ENCODE data around the gene WIZ.
"Not testable (repeated sequence)": the region's sequence is repeated elsewhere in the genome, so short reads cannot be mapped to it uniquely, and the experiment has no call there.

WIZ gene

DNA sequence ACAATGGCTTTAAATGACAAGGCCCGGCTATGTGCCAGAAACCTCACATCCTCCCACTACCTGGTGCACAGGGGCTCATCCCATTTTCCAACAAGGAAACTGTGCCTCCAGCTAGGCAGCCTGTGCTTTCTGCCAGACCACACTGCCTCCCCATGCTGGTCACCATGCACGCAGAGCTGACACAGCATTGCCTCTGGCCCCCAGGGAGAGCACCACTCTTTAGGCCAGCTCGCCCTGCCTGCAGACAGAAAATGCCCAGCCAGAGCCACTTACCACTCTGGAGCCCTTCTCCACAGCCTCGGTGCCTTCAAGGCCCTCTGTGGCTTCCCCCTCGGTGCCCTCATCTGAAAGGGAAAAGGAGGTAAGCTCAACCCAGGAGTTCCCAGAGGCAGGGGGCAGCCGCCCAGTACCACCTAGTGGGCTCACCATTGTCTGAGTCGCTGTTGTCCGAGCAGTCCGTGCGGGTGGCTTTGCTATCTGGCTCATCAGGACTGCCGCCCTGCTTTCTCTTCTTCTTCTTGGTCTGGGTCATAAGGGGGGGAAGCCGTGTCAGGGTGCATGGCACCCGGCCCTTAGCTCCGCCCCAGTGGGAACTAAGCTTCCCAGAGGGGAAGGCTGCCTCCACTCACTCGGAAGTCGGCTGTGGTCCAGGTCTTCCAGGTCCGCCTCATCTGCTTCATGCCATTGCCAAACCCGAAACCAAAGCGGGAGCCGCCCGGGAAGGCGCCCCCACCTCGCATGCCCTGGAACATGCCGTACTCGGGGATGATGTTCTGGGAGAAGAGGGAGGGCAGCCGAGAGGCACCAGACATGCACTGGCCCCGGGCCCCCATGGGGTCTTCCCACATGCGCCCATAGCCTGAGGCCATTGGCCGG lies 49.0 kb downstream of the WIZ start:
- no peak for DNase-seq

DNA sequence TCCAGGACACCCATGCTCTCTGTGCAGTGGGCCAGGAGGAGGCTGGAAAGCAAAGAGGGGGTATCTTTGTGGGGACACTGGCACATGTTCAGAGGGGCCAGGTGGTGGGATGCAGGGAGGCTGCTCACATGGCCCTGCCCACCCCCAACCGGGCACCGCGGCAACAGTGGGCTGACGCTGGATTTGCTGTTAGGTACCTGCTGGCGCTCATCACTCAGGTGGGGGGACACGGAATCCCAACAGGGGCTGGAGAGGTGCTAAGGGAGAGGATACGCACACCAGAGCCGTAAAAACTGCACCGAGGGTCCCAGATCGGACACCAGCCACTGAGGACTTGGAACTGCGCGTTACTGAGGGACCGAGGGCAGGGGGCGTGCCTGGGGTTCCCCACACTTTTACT lies 50.1 kb downstream of the WIZ start:
- no peak for DNase-seq

DNA sequence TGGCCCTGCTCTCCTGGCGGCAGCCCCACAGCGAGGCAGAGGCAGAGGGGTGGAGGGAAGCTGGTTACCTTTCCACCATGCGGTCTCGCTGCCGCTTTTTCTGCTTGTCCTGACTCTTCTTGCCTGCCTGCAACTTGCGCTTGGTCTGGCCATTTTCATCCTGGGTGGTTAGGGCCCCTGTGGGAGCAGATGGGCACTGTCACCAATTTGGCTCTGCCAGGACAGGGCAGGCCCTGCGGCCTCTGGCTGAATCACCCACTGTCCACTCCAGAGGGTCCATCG lies 50.6 kb downstream of the WIZ start:
- DNase-seq: no peak

- no peak for DNase-seq
Observed at GRCh38 chr19:15398501-15399233, 51.1 kb downstream of the WIZ start.

- no peak for DNase-seq
Observed at GRCh38 chr19:15397782-15398181, 52.0 kb downstream of the WIZ start.

- DNase-seq: no peak
Observed at GRCh38 chr19:15397236-15397635, 52.5 kb downstream of the WIZ start.

DNA sequence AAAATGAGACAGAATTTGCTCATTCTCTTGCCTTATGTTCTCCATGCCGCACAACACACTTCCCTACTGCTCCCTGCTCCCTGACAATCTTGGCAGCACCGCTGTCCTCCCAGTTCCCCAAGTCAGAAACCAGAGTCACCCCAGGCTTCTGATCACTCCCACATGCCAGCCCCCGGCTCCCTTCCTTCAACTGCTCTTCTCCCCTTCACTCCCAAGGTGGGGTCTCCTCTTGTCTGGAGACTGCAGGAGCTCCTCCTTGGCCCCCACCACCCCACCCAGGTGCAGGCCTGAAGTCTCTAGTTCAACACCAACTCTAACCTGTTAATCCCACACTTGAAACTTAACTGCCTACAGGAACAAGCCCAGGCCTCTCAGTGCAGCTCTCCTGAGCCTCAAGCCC lies 53.3 kb downstream of the WIZ start:
- no peak for DNase-seq

DNA sequence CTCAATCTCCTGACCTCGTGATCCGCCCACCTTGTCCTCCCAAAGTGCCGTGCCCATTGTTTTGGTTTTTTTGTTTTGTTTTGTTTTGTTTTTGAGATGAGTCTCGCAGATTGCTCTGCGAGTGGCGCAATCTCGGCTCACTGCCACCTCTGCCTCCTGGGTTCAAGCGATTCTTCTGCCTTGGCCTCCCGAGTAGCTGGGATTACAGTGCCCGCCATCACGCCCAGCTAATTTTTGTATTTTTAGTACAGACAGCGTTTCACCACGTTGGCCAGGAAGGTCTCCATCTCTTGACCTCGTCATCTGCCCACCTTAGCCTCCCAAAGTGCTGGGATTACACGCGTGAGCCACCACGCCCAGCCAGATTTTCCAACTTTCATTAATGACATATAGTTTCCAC lies 54.5 kb downstream of the WIZ start:
- not testable (repeated sequence) for DNase-seq

DNA sequence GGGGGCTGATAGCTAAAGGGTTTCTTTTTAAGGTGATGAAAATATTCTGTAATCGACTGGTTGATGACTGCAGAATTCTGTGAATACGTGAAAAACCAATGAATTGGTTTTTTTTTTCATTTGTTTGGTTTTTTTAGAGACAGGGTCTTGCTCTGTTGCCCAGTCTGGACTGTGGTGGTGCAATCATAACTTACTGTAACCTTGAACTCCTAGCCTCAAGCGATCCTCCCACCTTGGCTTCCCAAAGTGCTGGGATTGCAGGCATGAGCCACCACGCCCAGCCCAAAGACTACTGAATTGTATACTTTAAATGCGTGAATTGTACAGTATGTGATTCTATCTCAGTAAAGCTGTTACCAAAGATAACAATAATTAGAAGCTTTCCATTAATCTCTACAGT lies 55.3 kb downstream of the WIZ start:
- DNase-seq: no peak

GRCh38 chr19:15393963-15394362 lies 55.8 kb downstream of the WIZ start:
- no peak for DNase-seq

DNA sequence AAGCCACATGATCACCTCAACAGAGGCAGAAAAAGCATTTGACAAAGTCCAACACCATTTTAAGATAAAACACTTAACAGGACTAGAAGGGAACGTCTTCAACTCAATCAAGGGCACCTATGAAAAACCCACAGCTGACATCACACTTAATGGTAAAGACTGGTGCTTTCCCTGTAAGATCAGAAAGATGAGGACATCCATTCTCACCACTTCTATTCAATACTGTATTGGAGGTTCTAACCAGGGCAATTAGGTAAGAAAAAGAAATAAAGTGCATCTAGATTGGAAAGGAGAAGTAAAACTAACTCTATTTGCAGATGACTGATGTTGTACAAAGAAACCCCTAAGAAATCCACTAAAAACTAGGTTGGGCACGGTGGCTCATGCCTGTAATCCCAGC lies 58.9 kb downstream of the WIZ start:
- DNase-seq: no peak

GRCh38 chr19:15381864-15382263 lies 67.9 kb downstream of the WIZ start:
- no peak for DNase-seq

GRCh38 chr19:15381429-15381828 lies 68.3 kb downstream of the WIZ start:
- DNase-seq: no peak

DNA sequence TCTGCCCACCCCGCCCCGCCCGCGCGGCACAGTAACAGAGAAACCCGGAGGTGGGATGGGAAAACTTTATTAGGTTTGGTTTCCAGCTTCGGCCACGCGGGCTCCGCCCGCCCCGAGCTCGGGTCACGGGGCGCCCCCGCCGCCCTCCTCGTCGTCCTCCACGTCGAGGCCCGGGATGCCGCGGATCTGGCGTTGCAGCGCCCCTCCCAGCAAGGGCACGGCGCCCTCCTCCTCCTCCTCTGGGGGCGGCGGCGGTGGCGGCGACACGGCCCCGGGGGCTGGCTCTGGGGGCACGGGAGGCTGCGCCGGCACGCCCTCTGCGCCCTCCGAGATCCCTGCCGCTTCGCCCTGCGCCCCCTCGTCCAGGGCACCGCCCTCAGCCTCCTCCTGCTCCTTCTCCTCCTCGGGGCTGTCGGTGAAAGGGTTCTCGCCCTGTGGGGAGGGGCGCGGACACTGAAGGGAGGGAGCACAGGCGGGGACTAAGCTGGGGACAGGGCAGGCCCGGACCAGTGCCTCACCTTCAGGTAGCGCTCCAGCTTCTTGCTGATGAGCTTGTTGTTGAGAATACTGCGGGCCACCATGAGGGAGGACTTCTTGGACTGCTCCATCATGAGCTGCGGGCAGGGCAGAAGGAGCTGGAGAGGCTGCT lies 69.6 kb downstream of the WIZ start:
- peak; percentile 93 for DNase-seq

DNA sequence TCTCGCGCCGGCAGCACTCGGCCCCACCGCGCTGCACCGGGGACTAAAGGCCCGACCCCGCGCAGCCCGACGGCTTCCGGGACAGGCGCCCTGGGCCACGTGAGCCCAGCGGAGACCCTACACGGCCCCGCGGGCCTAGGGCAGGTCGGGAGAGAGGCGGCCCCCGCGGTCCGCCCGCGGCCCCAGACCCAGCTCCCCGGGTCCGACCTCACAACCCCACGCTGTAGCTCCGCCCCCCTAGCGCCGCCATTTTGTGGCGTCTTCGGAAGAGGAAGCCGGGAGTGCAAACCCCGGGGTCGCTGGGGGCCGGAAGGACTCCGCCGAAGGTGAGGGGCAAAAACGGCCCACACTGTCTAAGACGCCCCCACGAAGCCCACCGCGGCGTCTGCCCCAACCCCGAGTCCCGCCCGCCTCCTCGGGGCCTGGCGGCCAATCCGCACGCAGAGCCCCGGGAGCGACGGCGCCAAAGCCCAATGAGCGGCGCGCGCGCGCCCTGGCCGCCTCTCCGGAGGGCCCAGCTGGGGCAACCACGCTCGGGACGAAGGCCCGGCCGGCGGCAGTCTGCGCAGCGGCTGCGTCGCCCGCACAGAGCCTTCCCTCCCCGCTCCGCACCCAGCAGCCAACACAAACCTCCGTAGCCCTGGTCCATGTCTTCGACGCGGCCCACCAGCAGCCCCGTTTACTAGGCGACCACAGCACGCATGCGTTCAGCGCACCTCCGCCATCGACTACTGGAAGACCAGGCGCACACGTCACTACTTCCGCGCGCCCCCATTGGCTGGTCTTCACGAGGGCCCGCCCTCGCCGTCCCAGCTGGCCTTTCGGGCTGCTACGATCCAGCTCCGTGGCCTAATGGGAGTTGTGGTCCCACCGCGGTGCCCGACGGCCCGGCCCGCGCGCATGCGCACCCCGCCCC lies 70.4 kb downstream of the WIZ start, which contains the start of gene AKAP8:
AKAP8 (minus strand) TSS at position 705 of the 916 bp plus-strand sequence; CDS start at position 649, 56 bp downstream.
- peak; percentile 100 for DNase-seq

GRCh38 chr19:15378534-15379082 lies 71.1 kb downstream of the WIZ start:
- peak; percentile 89 for DNase-seq

- DNase-seq: no peak
Observed at GRCh38 chr19:15374796-15375440, 74.8 kb downstream of the WIZ start.

DNA sequence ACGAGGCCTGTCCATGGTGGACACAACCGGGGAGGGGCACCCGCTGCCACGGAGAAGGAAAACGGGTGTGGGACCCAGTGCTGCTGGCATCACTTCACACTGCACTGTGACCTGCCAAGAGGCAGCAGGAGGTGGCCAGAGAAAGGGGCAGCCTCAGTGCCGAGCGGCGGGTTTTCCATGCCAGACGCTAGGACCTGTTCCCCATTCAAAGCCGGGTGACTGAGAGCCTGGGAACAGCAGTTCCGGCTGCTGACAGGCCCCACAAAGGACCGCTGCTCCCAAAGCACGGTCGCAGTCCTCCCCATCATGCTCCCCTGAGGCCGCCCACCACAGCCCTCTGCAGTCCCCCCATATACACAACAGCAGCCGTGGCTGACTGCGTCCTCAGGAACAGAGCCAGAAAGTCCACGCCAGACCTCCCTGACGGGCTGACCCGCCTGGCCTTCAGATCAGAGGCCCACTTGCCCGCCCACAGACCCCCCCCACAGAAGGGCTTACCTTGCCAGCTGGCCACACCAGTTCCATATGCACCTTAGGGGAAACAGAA lies 75.6 kb downstream of the WIZ start:
- DNase-seq: no peak

GRCh38 chr19:15373644-15374043 lies 76.1 kb downstream of the WIZ start:
- DNase-seq: no peak

DNA sequence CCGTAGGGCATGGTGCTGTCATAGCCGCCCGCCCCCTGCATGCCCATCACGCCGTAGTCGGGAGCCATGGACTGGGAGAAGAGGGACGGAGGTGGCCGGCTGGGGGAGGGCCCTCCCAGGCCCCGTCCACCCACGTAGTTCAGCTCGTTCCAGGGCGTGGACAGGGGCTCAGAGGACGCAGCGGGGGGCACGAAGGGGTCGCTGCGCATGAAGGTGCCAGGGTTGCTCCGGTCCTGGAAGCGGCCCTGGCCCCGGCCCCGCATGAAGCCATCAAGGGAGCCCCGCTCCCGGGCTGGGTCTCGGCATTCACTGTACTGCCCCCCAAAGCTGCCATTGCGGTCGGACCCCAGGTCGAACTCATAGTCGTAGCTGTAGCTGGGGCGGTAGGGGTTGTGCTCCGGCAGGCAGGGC lies 76.9 kb downstream of the WIZ start:
- no peak for DNase-seq

DNA sequence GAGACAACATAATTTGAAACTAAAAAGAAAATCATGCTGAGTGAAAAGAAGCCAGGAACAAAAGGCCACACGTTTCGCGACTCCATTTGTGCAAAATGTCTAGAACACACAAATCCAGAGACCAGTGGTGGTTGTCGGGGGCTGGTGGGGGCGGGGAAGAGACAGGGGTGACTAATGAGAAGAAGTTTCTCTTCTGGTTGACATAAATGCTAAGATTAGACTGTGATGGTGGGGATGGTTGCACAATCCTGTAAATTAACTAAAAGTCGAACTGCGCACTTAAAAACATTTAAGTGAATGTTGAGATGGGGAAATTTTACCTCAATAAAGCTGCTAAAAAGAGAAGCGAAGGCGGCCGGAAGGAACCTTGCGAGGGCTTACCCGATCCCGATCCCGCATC lies 77.3 kb downstream of the WIZ start:
- DNase-seq: no peak

Data from OCI-M1 (cell line).